Measurements from ENCODE around the gene R3HDM1.
"Not testable (repeated sequence)": the region's sequence is repeated elsewhere in the genome, so short reads cannot be mapped to it uniquely, and the experiment has no call there.

Gene R3HDM1

DNA sequence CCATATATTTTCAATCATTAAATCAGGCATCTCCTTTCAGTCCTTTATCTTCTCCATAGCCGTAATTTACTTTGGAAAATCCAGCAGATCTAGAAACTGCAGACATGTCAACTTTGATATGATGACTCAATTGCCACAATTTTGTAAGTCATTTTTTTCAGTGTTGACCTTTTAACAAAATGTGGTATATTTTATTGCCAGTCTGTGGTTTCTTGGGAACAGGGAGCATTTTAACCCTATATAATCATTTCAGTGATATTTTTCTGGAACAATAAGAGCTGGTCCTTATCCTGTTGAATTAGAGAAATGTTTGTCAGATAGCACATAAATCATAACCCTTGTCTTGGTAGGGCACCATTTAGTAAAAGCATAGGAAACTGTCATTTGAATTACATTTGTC is 119.4 kb downstream of the R3HDM1 start:
- no peak for DNase-seq

DNA sequence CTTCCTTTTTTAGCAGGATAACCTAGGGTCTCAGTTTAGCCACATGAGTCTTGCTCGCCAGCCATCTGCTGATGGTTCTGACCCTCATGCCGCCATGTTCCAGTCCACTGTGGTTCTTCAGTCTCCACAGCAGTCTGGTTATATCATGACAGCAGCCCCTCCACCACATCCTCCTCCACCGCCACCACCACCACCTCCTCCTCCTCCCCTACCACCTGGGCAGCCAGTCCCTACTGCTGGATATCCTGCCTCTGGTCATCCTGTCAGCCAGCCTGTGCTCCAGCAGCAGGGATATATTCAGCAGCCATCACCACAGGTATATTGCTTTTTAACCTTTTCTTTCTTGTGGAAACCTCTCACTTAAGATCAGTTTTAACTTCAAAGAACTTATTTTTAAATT is 120.4 kb downstream of the R3HDM1 start:
- DNase-seq, result no peak

DNA sequence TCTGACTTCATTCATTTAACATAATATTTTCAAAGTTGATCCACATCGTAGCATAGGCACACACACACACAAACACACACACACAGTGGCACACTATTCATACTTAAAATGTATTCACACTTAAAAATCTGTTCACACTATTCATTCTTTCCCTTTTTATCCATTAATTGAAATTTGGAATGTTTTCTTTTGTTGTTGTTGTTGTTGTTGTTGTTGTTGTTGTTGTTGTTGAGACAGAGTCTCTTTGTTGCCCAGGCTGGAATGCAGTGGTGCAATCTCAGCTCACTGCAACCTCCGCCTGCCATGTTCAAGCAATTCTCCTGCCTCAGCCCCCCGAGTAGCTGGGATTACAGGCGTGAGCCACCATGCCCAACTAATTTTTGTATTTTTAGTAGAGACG is 123.0 kb downstream of the R3HDM1 start:
- not testable (repeated sequence) for DNase-seq

DNA sequence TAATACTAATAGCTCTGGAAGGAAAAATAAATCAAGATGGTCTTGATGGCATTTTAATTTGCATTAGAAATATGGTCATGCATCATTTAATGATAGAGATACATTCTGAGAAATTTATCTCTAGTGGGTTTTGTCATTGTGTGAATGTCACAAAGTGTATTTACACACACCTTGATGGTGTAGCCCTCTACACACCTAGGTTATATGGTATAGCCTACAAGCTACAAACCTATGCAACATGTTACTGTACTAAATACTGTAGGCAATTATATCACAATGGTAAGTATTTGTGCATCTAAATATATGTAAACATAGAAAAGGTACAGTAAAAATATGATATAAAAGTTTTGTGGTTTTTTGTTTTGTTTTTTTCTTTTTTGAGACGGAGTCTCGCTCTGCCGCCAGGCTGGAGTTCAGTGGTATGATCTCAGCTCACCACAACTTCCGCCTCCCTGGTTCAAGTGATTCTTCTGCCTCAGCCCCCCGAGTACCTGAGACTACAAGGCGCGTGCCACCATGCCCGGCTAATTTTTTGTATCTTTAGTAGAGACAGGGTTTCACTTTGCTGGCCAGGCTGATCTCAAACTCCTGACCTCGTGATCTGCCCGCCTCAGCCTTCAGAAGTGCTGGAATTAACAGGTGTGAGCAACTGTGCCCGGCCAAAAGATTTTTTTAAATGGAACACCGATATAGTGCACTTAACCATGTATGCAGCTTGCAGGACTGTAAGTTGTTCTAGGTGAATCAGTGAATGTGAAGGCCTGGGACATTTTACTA is 126.7 kb downstream of the R3HDM1 start:
- DNase-seq, result no peak

DNA sequence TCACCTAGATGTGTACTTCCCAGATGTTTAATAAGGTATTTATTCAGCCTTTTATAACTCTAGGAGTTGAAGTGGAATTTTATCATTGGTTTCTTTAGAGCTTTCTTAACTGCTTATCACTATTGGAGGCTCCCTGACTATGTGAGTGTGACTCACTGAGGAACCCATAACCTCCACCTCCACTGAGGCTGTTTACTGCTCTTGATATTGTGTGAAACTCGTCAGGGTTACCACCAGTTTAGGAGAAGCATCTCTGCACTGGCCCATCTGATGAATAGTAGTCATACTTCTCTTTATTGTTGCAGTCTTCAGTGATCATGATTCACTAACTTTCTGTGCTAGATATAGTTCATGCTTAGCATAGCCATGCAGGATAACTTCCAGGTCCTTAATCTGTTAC is 130.8 kb downstream of the R3HDM1 start:
- no peak for DNase-seq

DNA sequence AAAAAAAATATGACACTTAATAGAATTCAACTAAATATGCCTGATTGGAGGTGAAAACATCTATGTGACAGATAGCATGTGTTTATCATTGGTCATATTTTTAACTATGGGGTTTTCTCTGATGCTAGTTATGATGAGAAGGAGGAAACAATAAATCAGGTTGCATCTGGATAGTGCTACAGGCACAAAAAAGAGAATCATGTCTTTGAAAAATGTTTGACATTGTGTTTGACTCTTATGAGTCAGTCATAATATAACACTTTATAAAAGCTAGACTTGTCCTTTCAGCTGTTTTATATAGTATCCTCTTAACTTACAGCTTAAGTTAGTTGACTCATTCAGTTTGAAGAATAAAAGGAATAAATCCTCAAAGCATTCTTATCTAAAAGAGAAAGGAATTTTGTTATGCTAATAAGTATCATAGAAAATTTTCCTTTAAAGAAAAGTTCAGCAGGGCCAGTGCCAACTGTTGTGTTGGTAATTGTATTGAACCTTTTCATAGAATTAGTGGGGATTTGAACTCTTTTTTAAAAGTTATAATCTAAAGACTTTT is 131.9 kb downstream of the R3HDM1 start:
- DNase-seq, result no peak

DNA sequence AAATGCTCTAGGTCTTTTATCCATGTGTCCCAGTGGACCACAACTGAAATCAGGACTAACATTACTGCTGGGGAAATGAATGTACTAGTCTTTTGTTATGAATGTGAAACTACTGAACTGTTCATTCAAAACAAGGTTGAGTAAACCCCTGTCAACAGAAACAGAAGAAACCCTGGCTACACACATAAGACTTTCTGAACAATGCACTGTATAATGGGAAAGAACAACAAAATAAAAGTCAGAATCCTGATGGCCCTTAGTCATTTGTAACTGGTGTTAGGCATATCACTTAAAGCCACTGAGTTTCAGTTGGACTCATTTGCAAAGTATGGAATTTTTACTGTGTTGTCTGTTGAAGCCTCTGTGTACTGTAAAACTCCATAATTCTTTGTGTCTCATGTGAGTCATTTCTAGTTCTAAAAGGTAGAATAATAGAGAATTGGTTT is 133.4 kb downstream of the R3HDM1 start:
- no peak for DNase-seq

DNA sequence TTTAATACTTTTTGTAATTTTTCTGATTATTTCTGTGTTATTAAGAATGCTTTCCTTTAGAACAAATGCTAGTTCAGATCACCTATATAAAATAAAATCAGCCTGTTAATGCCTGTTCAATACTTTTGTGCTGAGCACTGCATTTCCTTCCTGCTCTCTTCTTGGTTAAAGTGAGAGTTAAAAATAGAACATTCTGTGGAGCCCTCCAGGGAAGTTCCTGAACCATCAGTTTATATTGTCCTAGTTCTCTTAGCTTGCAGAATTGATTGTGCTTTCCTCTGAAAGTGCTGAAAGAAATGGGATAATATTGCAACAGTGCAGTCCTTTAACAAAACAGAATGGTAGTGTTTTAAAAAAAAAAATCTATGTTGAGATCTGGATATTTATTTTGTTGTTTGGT is 135.8 kb downstream of the R3HDM1 start:
- no peak for DNase-seq

DNA sequence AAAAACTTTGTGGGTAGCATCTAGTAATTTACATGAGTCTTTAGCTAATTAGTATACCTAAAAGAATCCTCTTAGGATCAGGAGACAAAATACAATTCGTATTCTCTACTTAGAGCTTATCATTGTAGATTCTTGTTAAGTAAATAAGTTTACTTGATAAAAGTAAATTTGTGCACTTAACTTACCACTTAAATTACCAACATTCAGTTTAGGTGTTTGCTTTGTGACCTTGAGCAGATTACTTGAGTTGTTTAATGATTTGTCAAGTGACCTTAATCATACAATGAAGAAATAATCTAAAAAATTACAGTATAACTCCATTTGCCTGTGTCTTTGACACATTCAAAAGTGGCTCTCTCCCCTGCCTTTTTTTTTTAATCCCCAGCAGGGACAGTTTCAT is 143.2 kb downstream of the R3HDM1 start:
- no peak for DNase-seq

DNA sequence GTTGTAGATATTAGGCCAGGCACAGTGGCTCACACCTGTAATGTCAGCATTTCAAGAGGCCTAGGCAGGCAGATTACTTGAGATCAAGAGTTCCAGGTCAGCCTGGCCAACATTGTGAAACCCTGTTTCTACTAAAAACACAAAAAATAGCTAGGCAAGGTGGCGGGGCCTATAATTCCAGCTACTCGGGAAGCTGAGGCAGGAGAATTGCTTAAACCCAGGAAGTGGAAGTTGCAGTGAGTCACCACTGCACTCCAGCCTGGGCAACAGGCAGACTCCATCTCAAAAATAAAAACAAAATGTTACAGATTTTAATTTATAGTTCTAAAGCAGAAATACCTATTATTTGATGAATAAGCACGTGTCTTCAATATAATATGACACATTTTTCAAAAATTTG is 144.7 kb downstream of the R3HDM1 start:
- DNase-seq, result no peak

DNA sequence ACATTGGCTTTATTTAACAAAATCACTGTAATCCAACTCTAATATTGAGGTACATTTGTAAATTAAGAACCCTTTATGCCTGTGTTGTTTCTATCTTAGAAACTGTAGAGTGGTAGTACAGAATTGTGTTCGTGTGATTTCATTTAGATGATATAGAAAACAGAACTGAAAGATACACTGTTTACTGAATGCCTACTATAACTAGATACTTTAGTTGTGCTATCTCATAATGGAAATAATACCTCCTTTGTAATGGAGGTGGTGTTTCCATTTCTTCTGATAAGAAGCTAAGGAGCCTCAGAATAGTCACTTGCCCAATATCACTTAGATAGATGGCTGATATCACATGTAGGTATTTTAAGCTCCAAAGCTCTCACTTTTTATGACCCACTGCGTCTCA is 147.8 kb downstream of the R3HDM1 start:
- DNase-seq, result no peak

DNA sequence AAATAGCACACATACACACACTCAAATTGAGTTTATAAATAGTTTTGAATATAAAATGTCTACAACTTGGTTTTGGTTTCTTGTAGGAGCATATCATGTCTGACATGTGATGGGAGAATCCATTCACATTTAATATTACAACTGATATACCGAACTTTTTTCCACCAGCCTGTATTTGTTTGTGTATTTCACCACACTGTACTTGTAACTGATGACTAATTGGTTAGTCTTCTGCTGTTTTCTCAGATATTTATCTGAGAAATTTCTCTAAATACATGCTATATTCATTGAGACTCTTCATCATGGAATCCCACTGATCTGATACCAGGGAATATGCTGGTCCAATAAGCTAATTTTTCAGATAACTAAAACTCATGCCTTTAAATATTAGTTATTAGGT is 154.1 kb downstream of the R3HDM1 start:
- DNase-seq, result no peak

DNA sequence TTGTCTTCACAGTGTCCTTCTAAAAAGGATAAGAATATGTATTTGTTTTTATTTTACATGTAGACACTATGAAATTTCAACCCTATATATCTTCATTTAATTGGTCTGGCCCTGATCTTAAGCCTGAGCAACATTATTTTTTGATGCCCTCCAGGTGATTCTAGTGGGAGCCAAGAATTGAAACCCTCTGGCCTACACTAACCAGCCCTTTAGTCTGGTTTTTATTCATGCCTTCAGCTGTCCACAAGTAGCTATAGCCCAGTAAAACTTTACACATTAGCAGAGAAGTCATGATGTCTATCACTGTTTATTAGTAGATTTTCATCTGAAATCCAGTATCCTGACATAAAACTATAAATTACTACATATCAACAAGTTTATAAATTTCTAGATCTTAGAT is 157.7 kb downstream of the R3HDM1 start:
- no peak for DNase-seq

DNA sequence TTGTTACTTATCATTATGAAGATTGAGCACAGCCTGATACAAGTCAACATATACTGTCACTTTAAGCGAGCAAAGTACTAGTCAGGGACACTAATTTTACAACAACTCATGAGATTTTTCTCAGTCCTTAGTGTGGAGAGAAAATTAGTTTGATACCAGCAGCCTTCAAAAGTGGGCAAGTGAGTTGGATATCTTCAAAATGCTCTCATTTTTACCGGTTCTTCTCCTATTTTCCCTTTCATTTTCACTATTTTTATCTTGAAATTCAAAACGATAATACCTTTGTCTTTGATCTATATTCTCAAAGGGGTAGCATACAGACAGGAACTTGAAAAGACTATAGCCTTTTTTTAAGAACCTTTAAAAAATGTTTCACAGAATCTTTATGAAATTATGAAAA is 158.4 kb downstream of the R3HDM1 start:
- DNase-seq, result no peak

DNA sequence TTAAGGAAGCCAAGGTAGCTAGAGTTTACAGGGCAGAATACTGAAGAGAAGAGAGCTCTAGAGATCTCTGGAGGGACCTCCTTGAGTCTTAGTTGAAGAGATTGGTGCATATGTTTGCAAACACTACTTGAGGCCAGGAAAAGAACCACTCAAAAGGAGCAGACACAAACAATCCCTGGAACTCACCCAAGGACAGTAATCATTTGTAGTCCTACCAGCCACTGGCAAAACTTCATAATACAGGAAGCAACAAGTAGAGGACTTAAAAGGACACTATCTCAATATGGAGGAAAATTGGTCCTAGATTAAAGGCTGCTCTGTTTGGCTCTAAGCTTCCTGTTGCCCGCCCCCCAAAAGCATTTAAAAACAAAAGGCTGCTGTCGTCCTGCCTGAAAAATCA is 163.4 kb downstream of the R3HDM1 start:
- DNase-seq, result no peak

DNA sequence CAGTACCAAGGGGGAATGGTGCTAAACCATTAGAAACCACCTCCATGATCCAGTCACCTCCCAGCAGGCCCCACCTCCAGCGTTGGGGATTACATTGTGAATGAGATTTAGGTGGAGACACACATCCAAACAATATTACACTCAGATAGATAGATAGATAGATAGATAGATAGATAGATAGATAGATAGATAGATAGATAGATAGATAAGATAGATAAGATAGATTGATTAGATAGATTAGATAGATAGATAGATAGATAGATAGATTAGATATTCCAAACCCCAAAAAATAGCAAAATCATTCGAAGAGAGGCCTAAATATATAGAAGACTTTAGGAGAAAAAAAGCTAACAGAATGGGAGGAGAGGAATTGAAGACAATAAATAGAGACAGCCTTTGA is 167.6 kb downstream of the R3HDM1 start:
- no peak for DNase-seq

DNA sequence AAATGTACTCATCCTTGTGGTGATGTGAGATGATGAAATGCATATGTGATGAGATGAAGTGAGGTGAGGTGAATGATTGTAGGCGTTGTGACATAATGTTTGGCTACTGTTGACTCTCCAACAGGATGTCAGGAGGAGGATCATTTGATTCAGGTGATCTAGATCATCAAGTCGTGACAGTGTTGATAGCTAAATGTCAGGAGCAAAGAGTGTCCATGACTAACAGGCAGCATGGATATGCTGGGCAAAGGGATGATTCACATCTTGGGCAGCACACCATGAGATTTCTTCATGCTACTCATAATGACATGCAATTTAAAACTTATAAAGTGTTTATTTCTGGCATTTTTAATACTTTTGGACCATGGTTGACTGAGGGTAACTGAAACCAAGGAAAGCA is 170.2 kb downstream of the R3HDM1 start:
- no peak for DNase-seq

DNA sequence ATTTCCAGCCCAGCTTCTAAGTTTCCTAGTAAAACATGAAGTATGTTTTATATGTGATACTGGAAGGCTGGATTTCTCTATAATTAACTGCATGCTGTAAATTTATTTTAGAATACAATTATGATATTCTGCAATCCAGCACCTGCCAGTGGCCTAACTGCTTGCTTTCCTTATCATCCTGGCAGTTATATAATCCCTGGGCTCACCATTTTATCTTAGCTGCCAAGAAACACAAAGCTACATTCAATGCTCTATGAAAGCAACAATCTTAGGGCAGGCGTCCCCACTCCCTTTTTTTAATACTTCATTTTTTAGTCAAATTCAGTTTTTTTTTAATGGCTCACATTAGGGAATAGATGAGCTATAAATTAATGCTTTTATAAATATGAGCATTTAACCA is 172.0 kb downstream of the R3HDM1 start:
- no peak for DNase-seq

DNA sequence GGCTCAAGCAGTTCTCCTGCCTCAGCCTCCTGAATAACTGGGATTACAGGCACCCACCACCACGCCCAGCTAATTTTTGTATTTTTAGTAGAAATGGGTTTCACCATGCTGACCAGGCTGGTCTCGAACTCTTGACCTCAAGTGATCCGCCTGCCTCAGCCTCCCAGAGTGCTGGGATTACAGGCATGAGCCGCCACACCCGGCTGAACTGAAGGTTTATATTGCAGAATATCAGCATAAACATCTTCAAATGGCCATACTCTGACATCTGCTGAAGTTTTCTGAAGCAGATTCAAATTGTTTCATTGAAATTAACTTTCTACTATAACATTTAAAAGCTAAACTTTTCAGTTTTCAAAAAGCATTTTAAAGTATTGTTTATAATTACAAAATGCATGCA is 172.8 kb downstream of the R3HDM1 start:
- not testable (repeated sequence) for DNase-seq

DNA sequence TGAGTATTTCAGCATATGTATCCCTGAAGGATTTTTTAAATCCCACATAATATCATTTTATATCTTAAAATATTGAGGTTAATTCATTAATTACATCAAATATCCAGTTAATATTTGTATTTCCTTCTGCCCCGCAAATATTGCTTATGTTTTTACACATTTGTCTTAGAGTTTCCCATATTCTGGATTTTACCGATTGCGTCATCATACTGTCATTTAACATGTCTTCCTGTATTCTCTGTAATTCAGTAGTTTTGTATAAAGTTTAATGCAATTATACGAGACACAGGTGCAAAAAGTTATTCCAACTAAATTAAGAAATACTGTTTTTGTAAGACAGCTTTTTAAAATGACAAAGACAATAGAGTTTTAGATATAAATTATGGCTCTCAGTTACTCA is 176.9 kb downstream of the R3HDM1 start:
- DNase-seq, result no peak

DNA sequence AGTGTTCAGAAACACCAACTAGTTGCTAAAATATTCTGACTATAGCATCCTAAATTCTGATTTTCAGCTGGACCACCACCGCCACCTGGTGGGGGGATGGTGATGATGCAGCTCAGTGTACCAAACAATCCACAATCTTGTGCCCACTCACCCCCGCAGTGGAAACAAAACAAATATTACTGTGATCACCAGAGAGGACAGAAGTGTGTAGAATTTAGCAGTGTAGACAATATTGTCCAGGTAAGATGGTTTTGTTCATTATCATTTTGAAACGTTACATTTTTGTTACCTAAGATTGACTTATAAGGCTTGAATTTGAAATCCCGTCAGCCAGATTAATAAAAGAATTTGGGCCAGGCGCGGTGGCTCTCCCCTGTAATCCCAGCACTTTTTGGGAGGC is 178.7 kb downstream of the R3HDM1 start:
- DNase-seq, result no peak

DNA sequence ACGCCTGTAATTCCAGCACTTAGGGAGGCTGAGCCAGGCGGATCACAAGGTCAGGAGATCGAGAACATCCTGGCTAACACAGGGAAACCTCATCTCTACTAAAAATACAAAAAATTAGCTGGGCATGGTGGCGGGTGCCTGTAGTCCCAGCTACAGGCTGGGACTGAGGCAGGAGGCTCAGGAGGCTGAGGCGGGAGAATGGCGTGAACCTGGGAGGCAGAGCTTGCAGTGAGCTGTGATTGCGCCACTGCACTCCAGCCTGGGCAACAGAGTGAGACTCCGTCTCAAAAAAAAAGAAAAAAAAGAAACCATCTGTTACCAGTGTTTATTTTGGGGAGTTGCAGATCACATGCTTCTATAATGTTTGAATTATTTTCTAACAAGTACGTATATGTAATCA is 183.8 kb downstream of the R3HDM1 start:
- not testable (repeated sequence) for DNase-seq

DNA sequence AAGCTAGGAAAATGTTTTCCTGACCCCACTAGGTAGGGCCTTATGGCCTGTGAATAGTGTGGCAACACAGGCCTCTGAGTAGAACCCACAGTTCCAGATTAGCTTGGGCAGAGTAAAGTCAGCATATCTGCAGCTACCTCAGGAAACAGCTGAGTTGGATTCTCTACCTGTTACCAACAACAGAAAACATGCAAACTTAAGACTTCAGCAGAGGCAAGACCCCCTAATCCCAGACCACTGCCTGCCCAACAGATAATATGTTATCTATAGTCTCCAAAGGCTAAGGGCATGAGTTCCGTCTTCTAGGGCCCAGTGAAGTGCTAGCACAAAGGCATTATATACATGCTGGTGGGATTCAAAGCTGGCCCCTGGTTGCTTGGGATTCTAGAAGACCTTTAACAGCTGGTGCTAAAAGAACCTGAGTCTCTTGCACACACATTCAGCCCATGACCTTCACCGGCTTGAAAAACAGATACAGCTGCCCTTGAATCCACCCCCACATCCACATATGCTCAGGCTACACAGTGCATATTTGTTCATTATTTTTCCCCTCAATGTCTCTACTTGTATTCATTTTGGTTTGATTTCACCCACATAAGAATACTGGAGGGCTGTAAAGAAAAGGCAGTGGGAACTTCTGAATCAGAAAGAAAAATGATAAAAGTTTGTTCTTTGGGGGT is 196.9 kb downstream of the R3HDM1 start:
- DNase-seq, result no peak

DNA sequence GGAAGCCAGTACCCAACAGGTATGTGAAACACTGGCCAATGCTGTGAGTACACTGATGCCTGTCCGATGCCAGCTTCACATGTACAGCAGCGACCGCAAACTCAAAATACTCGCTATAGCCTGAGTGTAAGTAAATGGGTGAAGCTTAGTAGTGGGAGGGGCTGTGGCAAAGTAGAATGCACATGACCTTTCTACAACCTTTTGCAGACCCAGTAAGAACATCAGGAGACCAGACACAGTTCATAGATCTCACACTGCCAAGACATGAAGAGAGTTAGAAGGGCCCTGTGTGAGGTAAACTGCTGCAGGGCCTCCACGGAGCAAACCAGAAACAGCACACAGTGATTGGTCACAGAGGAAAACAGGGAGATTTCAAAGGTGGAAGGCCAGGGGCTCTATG is 201.3 kb downstream of the R3HDM1 start:
- DNase-seq, result no peak

DNA sequence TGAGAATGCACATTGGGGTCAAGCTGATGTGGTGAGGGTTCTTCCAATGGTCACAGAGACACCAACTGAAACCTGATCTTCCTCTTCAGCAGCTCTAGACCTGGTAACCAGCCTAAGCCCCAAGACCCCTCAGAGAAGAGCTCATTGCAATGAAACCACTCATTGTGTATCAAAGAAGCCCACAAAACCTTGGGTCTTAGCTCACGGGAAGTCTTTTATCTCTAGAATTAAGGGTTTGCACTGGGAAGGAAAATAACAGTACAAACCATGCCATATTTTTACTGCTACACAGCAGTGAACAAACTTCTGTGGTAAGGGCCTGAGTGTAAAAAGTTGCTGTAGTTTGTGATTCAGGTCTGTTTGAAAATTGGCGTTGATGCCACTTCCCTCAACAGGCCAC is 201.8 kb downstream of the R3HDM1 start:
- no peak for DNase-seq

All from SHP77 treated with DMSO at 0.1 percent for 48 hours (cell line).